Panc1 (cell line): Measurements from ENCODE around the gene SIRT5. TPM values are rescaled to one million over a fixed set of nuclear protein-coding genes. Genes with fewer than 3 reads are reported as not detected.

Experiments
- ATAC-seq: fragments of 200-7000 bp; cut with Tn5 transposase; 2 replicates; pipeline ENCODE4 v1.9.1; 2020; ENCODE audit warnings: mild to moderate bottlenecking, moderate library complexity
- BruUV-seq: library from RNA; stranded (reverse); fragments of 400-500 nt; replicated peaks from 2 replicates; lab custom pipeline; 2021; lab: Mats Ljungman, UMichigan
- CTCF ChIA-PET: fragments of 300-600 bp; sonication (Branson Sonifier 250); formaldehyde crosslinking; loops from one replicate; lab custom pipeline; 2022; ENCODE audit warnings: antibody characterized with exemption; lab: Charles Lee
- POLR2A ChIA-PET: fragments of 300-600 bp; sonication (Branson Sonifier 250); formaldehyde crosslinking; loops from one replicate; lab custom pipeline; 2022; ENCODE audit warnings: antibody characterized with exemption; lab: Charles Lee
- DNase-seq: peaks from one replicate; pipeline ENCODE4 v3.0.0-alpha.2; 2010; ENCODE audit warnings: low read depth, low spot score
- H3K27ac ChIP-seq: 2 replicates; pipeline ENCODE4 v1.5.1; 2011; ENCODE audit warnings: mild to moderate bottlenecking, low read length, inconsistent platforms
- H3K27me3 ChIP-seq: fragments of 200-500 bp; sonication (Bioruptor generic); 2 replicates; pipeline ENCODE4 v1.6.0; 2014; ENCODE audit warnings: low read length, inconsistent platforms; ENCODE audit not compliant: control insufficient read depth, insufficient read depth
- H3K36me3 ChIP-seq: fragments of 200-500 bp; sonication (Bioruptor generic); 2 replicates; pipeline ENCODE4 v1.5.1; 2014; ENCODE audit warnings: inconsistent platforms, mild to moderate bottlenecking, low read length, moderate library complexity; ENCODE audit not compliant: control insufficient read depth, insufficient read depth
- H3K4me1 ChIP-seq: 2 replicates; pipeline ENCODE4 v1.5.1; 2011; ENCODE audit warnings: inconsistent platforms, mild to moderate bottlenecking, low read length, moderate library complexity; ENCODE audit not compliant: control insufficient read depth, insufficient read depth
- H3K4me3 ChIP-seq, 2 experiments: 2 replicates each; pipeline ENCODE4 v1.5.1; 2011 to 2012; ENCODE audit warnings: low read depth in 2 of 2, low read length in 2 of 2, mild to moderate bottlenecking in 2 of 2, inconsistent platforms in 1 of 2, moderate library complexity in 1 of 2
- H3K9me3 ChIP-seq: fragments of 200-500 bp; sonication (Bioruptor generic); 2 replicates; pipeline ENCODE4 v1.5.1; 2014; ENCODE audit warnings: low read depth, mild to moderate bottlenecking, inconsistent platforms, low read length, moderate library complexity; ENCODE audit not compliant: control insufficient read depth, insufficient read depth
- POLR2AphosphoS5 ChIP-seq: IDR thresholded peaks from 2 replicates; pipeline ENCODE4 v1.6.1; 2012; ENCODE audit warnings: mild to moderate bottlenecking, low read depth, low read length, moderate library complexity
- REST ChIP-seq, 2 experiments: IDR thresholded peaks; 2 replicates each; pipeline ENCODE4 v1.6.1; 2011 to 2012; ENCODE audit warnings: low read depth in 2 of 2, control low read depth in 1 of 2, low read length in 1 of 2, mild to moderate bottlenecking in 1 of 2, moderate library complexity in 1 of 2; ENCODE audit not compliant: insufficient read depth in 1 of 2
- SIN3A ChIP-seq: IDR thresholded peaks from 2 replicates; pipeline ENCODE4 v1.6.1; 2012; ENCODE audit warnings: low read depth, mild to moderate bottlenecking, low read length, moderate library complexity, borderline replicate concordance; ENCODE audit not compliant: insufficient read depth
- TCF7L2 ChIP-seq: IDR thresholded peaks from 2 replicates; pipeline ENCODE4 v1.6.1; 2011; ENCODE audit warnings: mild to moderate bottlenecking, low read depth, low read length, inconsistent platforms
- in situ Hi-C: cut with HindIII; loops from 2 replicates; pipeline ENCODE4 v1.10.0; 2016; ENCODE audit warnings: low sequenced_read_pairs, low pct_unique_long_range_greater_than_20kb
- intact Hi-C: fragments of 100-400 bp; cut with micrococcal nuclease; formaldehyde crosslinking; loops from one replicate; pipeline ENCODE4 v1.10.0; 2022; ENCODE audit not compliant: unreplicated experiment
- total RNA-seq: library from RNA; stranded (reverse); gene quantifications from one replicate; pipeline ENCODE4 v1.2.1, GENCODE V29; 2021; ENCODE audit not compliant: unreplicated experiment
- TF ChIP-seq, protein P1 (sequence below): fragments of 450-650 bp; IDR thresholded peaks from 2 replicates; pipeline ENCODE4 v1.5.1; 2017; ENCODE audit warnings: mild to moderate bottlenecking

The SIRT5 gene
- total RNA-seq, 1 experiment from 2014 or later, result 11.0 TPM

DNA sequence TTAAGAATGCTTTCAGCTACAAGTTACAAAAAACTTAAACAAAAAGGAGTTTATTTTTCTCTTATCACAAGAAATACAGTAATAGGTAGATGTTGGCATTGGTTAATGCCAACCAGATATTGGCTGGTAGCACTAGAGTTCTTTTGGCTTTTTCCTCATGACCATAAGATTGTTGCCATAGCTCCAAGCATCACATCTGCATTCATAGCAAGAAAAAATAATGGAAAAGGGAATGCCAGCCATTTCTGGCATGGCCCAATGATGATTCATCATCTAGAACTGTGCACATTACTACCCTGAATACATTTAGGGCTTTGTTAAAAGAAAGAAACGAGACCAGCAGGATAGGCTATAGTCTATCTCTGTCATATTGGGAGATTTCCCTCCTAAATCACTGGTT, 20.8 kb upstream of the SIRT5 start:
- Histone ChIP-seq H3K27ac (no peak overlapping the region), H3K27me3 (no peaks in the 10 kb centered on the region), H3K4me3 (no peak overlapping the region), H3K4me1 (no peaks in the 10 kb centered on the region), H3K36me3 (no peaks in the 10 kb centered on the region), H3K9me3 (no peaks in the 10 kb centered on the region)
- intact Hi-C loops, result no loop called here
- TF ChIP-seq, protein P1, sequence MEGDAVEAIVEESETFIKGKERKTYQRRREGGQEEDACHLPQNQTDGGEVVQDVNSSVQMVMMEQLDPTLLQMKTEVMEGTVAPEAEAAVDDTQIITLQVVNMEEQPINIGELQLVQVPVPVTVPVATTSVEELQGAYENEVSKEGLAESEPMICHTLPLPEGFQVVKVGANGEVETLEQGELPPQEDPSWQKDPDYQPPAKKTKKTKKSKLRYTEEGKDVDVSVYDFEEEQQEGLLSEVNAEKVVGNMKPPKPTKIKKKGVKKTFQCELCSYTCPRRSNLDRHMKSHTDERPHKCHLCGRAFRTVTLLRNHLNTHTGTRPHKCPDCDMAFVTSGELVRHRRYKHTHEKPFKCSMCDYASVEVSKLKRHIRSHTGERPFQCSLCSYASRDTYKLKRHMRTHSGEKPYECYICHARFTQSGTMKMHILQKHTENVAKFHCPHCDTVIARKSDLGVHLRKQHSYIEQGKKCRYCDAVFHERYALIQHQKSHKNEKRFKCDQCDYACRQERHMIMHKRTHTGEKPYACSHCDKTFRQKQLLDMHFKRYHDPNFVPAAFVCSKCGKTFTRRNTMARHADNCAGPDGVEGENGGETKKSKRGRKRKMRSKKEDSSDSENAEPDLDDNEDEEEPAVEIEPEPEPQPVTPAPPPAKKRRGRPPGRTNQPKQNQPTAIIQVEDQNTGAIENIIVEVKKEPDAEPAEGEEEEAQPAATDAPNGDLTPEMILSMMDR, result no peak
- no peak for TF ChIP-seq POLR2AphosphoS5
- TF ChIP-seq SIN3A, result no peak
- no peak for TF ChIP-seq TCF7L2
- TF ChIP-seq REST (IDR thresholded peaks at IDR 0.05; ENCODE audit: insufficient read depth in 1 of 2, low read depth in 2 of 2, low read length in 1 of 2), result no peak
- ATAC-seq, result no peak
- in situ Hi-C loops, result no loop called here
- BruUV-seq, result no TSS peak
- POLR2A ChIA-PET, result no interaction called here
- no peak for DNase-seq
- CTCF ChIA-PET, result no interaction called here

GRCh38 chr6:13554929-13555333, 19.5 kb upstream of the SIRT5 start:
- H3K4me3 ChIP-seq, result no peak overlapping the region
- in situ Hi-C loops, result no loop called here
- H3K9me3 ChIP-seq, result no peaks in the 10 kb centered on the region
- no peak overlapping the region for H3K27ac ChIP-seq
- ChIA-PET CTCF (no interaction called here), POLR2A (no interaction called here)
- DNase-seq, result no peak
- H3K36me3 ChIP-seq, result no peaks in the 10 kb centered on the region
- H3K4me1 ChIP-seq, result no peaks in the 10 kb centered on the region
- H3K27me3 ChIP-seq, result no peaks in the 10 kb centered on the region
- ATAC-seq, result peak; percentile 51
- intact Hi-C loops, result no loop called here
- no TSS peak for BruUV-seq
- TF ChIP-seq SIN3A, result no peak
- TF ChIP-seq, protein P1, result no peak
- TF ChIP-seq REST (IDR thresholded peaks at IDR 0.05; ENCODE audit: insufficient read depth in 1 of 2, low read depth in 2 of 2, low read length in 1 of 2), result no peak
- no peak for TF ChIP-seq TCF7L2
- TF ChIP-seq POLR2AphosphoS5, result no peak
